ENCODE data around the gene SNAP47.

Gene SNAP47

DNA sequence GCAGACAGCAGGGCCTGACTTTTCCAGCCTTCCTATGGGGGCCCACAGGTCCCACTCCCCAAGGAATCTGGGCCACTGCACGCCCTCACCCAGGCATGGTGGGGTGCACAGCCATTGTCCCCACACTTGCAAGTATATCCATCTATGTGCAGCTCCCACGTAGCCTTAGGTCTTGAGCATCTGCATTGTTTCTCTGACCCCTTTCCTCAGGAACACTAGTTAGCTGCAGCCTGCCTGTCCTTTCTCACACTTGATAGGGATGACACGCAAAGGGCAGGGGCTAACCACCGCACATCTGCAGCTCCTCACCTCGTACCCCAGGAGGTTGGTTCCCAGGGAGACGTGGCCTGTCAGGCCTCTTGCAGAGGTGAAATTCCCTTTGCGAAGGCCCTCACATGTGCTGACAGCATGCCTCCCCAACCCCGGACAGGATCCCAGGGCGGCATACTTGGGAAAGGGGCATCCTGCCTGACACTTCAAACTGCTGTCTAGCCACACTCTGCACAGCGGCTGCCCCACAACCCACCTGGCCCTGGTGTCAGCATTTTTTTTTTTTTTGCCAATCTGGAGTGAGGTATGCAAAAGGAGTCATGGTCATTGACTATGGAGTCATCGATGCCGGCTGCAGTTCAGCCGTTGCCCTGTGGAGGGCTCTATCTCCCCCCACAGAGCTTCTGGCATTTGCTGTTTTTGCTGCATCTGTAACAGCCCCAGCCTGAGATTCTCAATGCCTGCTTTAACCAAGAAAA, 5.2 kb upstream of the SNAP47 start:
- TF ChIP-seq BACH2 (CRISPR knock-in tag; IDR thresholded peaks at IDR 0.05; ENCODE audit: borderline replicate concordance) (no peak), ZC3H10 (CRISPR knock-in tag; IDR thresholded peaks at IDR 0.05) (no peak), RARB (CRISPR knock-in tag; IDR thresholded peaks at IDR 0.05) (no peak), SNAI2 (CRISPR knock-in tag; IDR thresholded peaks at IDR 0.05) (no peak), ISL1 (CRISPR knock-in tag; IDR thresholded peaks at IDR 0.05) (no peak), CSDC2 (CRISPR knock-in tag; IDR thresholded peaks at IDR 0.05) (no peak)
- TF ChIP-seq, protein P1, sequence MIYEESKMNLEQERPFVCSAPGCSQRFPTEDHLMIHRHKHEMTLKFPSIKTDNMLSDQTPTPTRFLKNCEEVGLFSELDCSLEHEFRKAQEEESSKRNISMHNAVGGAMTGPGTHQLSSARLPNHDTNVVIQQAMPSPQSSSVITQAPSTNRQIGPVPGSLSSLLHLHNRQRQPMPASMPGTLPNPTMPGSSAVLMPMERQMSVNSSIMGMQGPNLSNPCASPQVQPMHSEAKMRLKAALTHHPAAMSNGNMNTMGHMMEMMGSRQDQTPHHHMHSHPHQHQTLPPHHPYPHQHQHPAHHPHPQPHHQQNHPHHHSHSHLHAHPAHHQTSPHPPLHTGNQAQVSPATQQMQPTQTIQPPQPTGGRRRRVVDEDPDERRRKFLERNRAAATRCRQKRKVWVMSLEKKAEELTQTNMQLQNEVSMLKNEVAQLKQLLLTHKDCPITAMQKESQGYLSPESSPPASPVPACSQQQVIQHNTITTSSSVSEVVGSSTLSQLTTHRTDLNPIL (CRISPR knock-in tag; IDR thresholded peaks at IDR 0.05; ENCODE audit: low read depth): no peak
- TF ChIP-seq, protein P2, sequence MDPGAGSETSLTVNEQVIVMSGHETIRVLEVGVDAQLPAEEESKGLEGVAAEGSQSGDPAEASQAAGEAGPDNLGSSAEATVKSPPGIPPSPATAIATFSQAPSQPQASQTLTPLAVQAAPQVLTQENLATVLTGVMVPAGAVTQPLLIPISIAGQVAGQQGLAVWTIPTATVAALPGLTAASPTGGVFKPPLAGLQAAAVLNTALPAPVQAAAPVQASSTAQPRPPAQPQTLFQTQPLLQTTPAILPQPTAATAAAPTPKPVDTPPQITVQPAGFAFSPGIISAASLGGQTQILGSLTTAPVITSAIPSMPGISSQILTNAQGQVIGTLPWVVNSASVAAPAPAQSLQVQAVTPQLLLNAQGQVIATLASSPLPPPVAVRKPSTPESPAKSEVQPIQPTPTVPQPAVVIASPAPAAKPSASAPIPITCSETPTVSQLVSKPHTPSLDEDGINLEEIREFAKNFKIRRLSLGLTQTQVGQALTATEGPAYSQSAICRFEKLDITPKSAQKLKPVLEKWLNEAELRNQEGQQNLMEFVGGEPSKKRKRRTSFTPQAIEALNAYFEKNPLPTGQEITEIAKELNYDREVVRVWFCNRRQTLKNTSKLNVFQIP (CRISPR knock-in tag; IDR thresholded peaks at IDR 0.05; ENCODE audit: borderline replicate concordance, low read depth): no peak
- peak; percentile 41 for ATAC-seq

DNA sequence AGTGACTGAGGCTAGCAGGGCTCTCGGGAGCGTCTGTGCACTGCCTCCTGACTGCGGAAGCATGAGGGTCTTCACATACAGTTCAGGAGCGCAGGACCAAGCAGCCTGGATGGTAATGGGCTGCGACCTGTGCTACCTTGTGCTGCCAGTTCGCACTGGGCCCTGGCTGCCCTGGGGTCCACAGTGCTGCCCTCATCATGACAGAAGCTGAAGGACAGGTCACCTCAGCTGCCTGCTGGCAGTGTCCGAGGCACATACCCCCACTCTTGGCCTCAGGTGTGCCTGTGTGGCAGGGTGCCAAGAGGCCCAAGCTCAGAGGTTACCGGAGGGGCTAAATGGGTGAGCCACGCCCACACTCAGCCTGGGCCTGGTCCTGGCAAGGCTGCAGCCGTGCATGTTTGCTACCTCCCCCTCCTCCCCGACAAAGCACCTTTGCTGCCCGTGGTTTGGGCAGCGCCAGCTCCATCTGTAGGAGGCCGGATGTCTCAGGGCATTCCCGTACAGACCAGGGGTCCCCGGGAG, 4.5 kb upstream of the SNAP47 start:
- ATAC-seq: no peak

More for the DNA sequence above, 4.5 kb upstream of the SNAP47 start:
- TF ChIP-seq, protein P2 (CRISPR knock-in tag; IDR thresholded peaks at IDR 0.05; ENCODE audit: borderline replicate concordance, low read depth): no peak
- TF ChIP-seq OSR1 (CRISPR knock-in tag; IDR thresholded peaks at IDR 0.05) (no peak), ESRRG (CRISPR knock-in tag; IDR thresholded peaks at IDR 0.05) (no peak), ZNF8 (CRISPR knock-in tag; IDR thresholded peaks at IDR 0.05) (no peak), GLIS3 (CRISPR knock-in tag; IDR thresholded peaks at IDR 0.05) (no peak), ZFP3 (CRISPR knock-in tag; IDR thresholded peaks at IDR 0.05) (no peak), ARNTL (CRISPR knock-in tag; IDR thresholded peaks at IDR 0.05; ENCODE audit: borderline replicate concordance, low read depth) (no peak), PPARA (CRISPR knock-in tag; IDR thresholded peaks at IDR 0.05; ENCODE audit: borderline replicate concordance) (no peak), ZFP30 (CRISPR knock-in tag; IDR thresholded peaks at IDR 0.05) (no peak), SNAI2 (CRISPR knock-in tag; IDR thresholded peaks at IDR 0.05) (no peak), ZC3H10 (CRISPR knock-in tag; IDR thresholded peaks at IDR 0.05) (no peak), RARB (CRISPR knock-in tag; IDR thresholded peaks at IDR 0.05) (no peak), ISL1 (CRISPR knock-in tag; IDR thresholded peaks at IDR 0.05) (no peak), TOX (CRISPR knock-in tag; IDR thresholded peaks at IDR 0.05; ENCODE audit: borderline replicate concordance) (no peak)
- TF ChIP-seq, protein P3, sequence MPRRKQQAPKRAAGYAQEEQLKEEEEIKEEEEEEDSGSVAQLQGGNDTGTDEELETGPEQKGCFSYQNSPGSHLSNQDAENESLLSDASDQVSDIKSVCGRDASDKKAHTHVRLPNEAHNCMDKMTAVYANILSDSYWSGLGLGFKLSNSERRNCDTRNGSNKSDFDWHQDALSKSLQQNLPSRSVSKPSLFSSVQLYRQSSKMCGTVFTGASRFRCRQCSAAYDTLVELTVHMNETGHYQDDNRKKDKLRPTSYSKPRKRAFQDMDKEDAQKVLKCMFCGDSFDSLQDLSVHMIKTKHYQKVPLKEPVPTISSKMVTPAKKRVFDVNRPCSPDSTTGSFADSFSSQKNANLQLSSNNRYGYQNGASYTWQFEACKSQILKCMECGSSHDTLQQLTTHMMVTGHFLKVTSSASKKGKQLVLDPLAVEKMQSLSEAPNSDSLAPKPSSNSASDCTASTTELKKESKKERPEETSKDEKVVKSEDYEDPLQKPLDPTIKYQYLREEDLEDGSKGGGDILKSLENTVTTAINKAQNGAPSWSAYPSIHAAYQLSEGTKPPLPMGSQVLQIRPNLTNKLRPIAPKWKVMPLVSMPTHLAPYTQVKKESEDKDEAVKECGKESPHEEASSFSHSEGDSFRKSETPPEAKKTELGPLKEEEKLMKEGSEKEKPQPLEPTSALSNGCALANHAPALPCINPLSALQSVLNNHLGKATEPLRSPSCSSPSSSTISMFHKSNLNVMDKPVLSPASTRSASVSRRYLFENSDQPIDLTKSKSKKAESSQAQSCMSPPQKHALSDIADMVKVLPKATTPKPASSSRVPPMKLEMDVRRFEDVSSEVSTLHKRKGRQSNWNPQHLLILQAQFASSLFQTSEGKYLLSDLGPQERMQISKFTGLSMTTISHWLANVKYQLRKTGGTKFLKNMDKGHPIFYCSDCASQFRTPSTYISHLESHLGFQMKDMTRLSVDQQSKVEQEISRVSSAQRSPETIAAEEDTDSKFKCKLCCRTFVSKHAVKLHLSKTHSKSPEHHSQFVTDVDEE (CRISPR knock-in tag; IDR thresholded peaks at IDR 0.05): no peak
- TF ChIP-seq, protein P4, sequence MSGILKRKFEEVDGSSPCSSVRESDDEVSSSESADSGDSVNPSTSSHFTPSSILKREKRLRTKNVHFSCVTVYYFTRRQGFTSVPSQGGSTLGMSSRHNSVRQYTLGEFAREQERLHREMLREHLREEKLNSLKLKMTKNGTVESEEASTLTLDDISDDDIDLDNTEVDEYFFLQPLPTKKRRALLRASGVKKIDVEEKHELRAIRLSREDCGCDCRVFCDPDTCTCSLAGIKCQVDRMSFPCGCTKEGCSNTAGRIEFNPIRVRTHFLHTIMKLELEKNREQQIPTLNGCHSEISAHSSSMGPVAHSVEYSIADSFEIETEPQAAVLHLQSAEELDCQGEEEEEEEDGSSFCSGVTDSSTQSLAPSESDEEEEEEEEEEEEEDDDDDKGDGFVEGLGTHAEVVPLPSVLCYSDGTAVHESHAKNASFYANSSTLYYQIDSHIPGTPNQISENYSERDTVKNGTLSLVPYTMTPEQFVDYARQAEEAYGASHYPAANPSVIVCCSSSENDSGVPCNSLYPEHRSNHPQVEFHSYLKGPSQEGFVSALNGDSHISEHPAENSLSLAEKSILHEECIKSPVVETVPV (CRISPR knock-in tag; IDR thresholded peaks at IDR 0.05): no peak
- TF ChIP-seq, protein P5, sequence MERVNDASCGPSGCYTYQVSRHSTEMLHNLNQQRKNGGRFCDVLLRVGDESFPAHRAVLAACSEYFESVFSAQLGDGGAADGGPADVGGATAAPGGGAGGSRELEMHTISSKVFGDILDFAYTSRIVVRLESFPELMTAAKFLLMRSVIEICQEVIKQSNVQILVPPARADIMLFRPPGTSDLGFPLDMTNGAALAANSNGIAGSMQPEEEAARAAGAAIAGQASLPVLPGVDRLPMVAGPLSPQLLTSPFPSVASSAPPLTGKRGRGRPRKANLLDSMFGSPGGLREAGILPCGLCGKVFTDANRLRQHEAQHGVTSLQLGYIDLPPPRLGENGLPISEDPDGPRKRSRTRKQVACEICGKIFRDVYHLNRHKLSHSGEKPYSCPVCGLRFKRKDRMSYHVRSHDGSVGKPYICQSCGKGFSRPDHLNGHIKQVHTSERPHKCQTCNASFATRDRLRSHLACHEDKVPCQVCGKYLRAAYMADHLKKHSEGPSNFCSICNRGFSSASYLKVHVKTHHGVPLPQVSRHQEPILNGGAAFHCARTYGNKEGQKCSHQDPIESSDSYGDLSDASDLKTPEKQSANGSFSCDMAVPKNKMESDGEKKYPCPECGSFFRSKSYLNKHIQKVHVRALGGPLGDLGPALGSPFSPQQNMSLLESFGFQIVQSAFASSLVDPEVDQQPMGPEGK (CRISPR knock-in tag; IDR thresholded peaks at IDR 0.05; ENCODE audit: borderline replicate concordance): no peak

Measured in SK-N-SH treated with all-trans-retinoic acid at 6 μM for 48 hours (cell line).